H1 (cell line): ENCODE measurements around the gene SHROOM2. TPM values are rescaled to one million over a fixed set of nuclear protein-coding genes. Genes with fewer than 3 reads are reported as not detected.

Experiments used
- CTCF ChIA-PET: fragments of 300-600 bp; sonication (Branson Sonifier 250); formaldehyde crosslinking; loops from one replicate; lab custom pipeline; 2021; ENCODE audit not compliant: partially characterized antibody; lab: Charles Lee
- POLR2A ChIA-PET: fragments of 300-600 bp; sonication (Branson Sonifier 250); formaldehyde crosslinking; loops from one replicate; lab custom pipeline; 2021; ENCODE audit warnings: inconsistent platforms; ENCODE audit not compliant: partially characterized antibody; lab: Charles Lee
- DNase-seq, 2 experiments: peaks; one replicate each; pipeline versions ENCODE4 v3.0.0 to v3.0.0-alpha.2; 2010 to 2022; ENCODE audit warnings: low spot score in 2 of 2, low read depth in 1 of 2, mixed read lengths in 1 of 2
- FAIRE-seq: peaks from 2 replicates; lab custom pipeline; 2011; peaks lifted over from hg19 to GRCh38; lab: Jason Lieb, UNC
- H2AFZ ChIP-seq: 2 replicates; pipeline ENCODE4 v1.8.1; 2012; ENCODE audit warnings: low read length, inconsistent platforms
- H2AK5ac ChIP-seq: 2 replicates; pipeline ENCODE4 v1.6.1; 2013; ENCODE audit warnings: low read depth, low read length
- H2BK120ac ChIP-seq: replicated peaks from 2 replicates; pipeline ENCODE3; 2013; ENCODE audit warnings: low read depth, low read length, inconsistent platforms
- H2BK12ac ChIP-seq: 2 replicates; pipeline ENCODE4 v1.6.1; 2013; ENCODE audit warnings: low read depth, low read length
- H2BK15ac ChIP-seq: 2 replicates; pipeline ENCODE4 v1.6.1; 2013; ENCODE audit warnings: low read length
- H2BK20ac ChIP-seq: 2 replicates; pipeline ENCODE4 v1.6.1; 2013; ENCODE audit warnings: low read length
- H2BK5ac ChIP-seq: 2 replicates; pipeline ENCODE4 v1.6.1; 2013; ENCODE audit warnings: low read depth, low read length
- H3K14ac ChIP-seq: 2 replicates; pipeline ENCODE4 v1.6.1; 2013; ENCODE audit warnings: inconsistent platforms; ENCODE audit not compliant: insufficient read length
- H3K18ac ChIP-seq: 2 replicates; pipeline ENCODE4 v1.6.1; 2013; ENCODE audit warnings: low read length; ENCODE audit errors: extremely low read depth
- H3K23ac ChIP-seq: 2 replicates; pipeline ENCODE4 v1.6.1; 2013; ENCODE audit warnings: inconsistent platforms; ENCODE audit not compliant: insufficient read length
- H3K23me2 ChIP-seq: 2 replicates; pipeline ENCODE4 v1.6.1; 2013; ENCODE audit warnings: low read depth, low read length
- H3K27ac ChIP-seq: 2 replicates; pipeline ENCODE4 v1.6.1; 2011; ENCODE audit warnings: low read depth, low read length, inconsistent platforms
- H3K27me3 ChIP-seq, 4 experiments: replicated peaks in 1 of 4; 1 replicate in 1 of 4; 2 replicates in 3 of 4; pipeline versions ENCODE4 v1.6.1 to v1.8.1; 2011 to 2013; ENCODE audit warnings: low read length in 3 of 4, mild to moderate bottlenecking in 3 of 4, inconsistent platforms in 2 of 4, mixed read lengths in 2 of 4, moderate library complexity in 1 of 4; ENCODE audit not compliant: control insufficient read depth in 3 of 4, insufficient read depth in 3 of 4; ENCODE audit errors: extremely low read depth in 1 of 4
- H3K36me3 ChIP-seq, 4 experiments: 2 replicates each; pipeline versions ENCODE4 v1.6.1 to v1.8.1; 2011 to 2013; ENCODE audit warnings: mild to moderate bottlenecking in 4 of 4, low read length in 3 of 4, moderate library complexity in 2 of 4, control low read depth in 1 of 4, inconsistent platforms in 1 of 4; ENCODE audit not compliant: insufficient read depth in 4 of 4, control insufficient read depth in 2 of 4
- H3K4ac ChIP-seq: replicated peaks from 2 replicates; pipeline ENCODE3; 2013; ENCODE audit warnings: low read length, low read depth, mixed read lengths, inconsistent platforms; ENCODE audit not compliant: insufficient read length
- H3K4me1 ChIP-seq, 4 experiments: replicated peaks in 1 of 4; 1 replicate in 1 of 4; 2 replicates in 3 of 4; pipeline versions ENCODE4 v1.6.1 to v1.8.1; 2011 to 2013; ENCODE audit warnings: low read length in 3 of 4, inconsistent platforms in 2 of 4, mixed read lengths in 1 of 4; ENCODE audit not compliant: insufficient read depth in 4 of 4, control insufficient read depth in 3 of 4
- H3K4me2 ChIP-seq, 2 experiments: 2 replicates each; pipeline versions ENCODE4 v1.6.1 to v1.8.1; 2011 to 2013; ENCODE audit warnings: low read depth in 2 of 2, low read length in 2 of 2, control low read depth in 1 of 2, inconsistent platforms in 1 of 2, mild to moderate bottlenecking in 1 of 2; ENCODE audit not compliant: insufficient read depth in 1 of 2
- H3K4me3 ChIP-seq, 4 experiments: fragments of 200-600, 300-600 bp in 1 of 4; sonication (generic), shearing (Covaris generic), sonication (Bioruptor Twin) in 1 of 4; 2 replicates each; pipeline versions ENCODE4 v1.5.1 to v1.8.1; 2011 to 2016; ENCODE audit warnings: low read length in 4 of 4, low read depth in 3 of 4, control low read depth in 2 of 4, inconsistent platforms in 2 of 4, mild to moderate bottlenecking in 2 of 4, mixed read lengths in 1 of 4, moderate library complexity in 1 of 4; ENCODE audit not compliant: insufficient read depth in 2 of 4; ENCODE audit errors: extremely low read depth in 1 of 4
- H3K56ac ChIP-seq: replicated peaks from 2 replicates; pipeline ENCODE3; 2013; ENCODE audit warnings: low read depth, mild to moderate bottlenecking, mixed read lengths, low read length, inconsistent platforms; ENCODE audit not compliant: insufficient read length
- H3K79me1 ChIP-seq: 2 replicates; pipeline ENCODE4 v1.6.1; 2013; ENCODE audit warnings: low read depth, low read length, control low read depth
- H3K79me2 ChIP-seq, 2 experiments: 2 replicates each; pipeline versions ENCODE4 v1.6.1 to v1.8.1; 2012 to 2013; ENCODE audit warnings: low read length in 2 of 2, mild to moderate bottlenecking in 2 of 2, inconsistent platforms in 1 of 2; ENCODE audit not compliant: insufficient read depth in 2 of 2, control insufficient read depth in 1 of 2
- H3K9ac ChIP-seq, 4 experiments: replicated peaks in 1 of 4; 1 replicate in 1 of 4; 2 replicates in 3 of 4; pipeline versions ENCODE4 v1.6.1 to v1.8.1; 2011 to 2013; ENCODE audit warnings: low read depth in 3 of 4, low read length in 3 of 4, control low read depth in 2 of 4, mild to moderate bottlenecking in 2 of 4, moderate library complexity in 2 of 4, inconsistent platforms in 1 of 4; ENCODE audit errors: extremely low read depth in 1 of 4
- H3K9me3 ChIP-seq, 2 experiments: 2 replicates each; pipeline versions ENCODE4 v1.6.1 to v1.8.1; 2012 to 2013; ENCODE audit warnings: mild to moderate bottlenecking in 2 of 2, moderate library complexity in 2 of 2, control low read depth in 1 of 2, inconsistent platforms in 1 of 2, low read depth in 1 of 2, low read length in 1 of 2, mixed read lengths in 1 of 2; ENCODE audit not compliant: insufficient read depth in 2 of 2
- H4K20me1 ChIP-seq, 2 experiments: replicated peaks in 1 of 2; 2 replicates each; pipeline versions ENCODE3 to v1.8.1; 2011 to 2013; ENCODE audit warnings: inconsistent platforms in 2 of 2, low read length in 2 of 2, mild to moderate bottlenecking in 1 of 2; ENCODE audit not compliant: insufficient read depth in 2 of 2, control insufficient read depth in 1 of 2
- H4K5ac ChIP-seq: 2 replicates; pipeline ENCODE4 v1.6.1; 2013; ENCODE audit warnings: low read length, low read depth, mixed read lengths, inconsistent platforms; ENCODE audit not compliant: insufficient read length
- H4K8ac ChIP-seq: 2 replicates; pipeline ENCODE4 v1.8.0; 2013; ENCODE audit warnings: mild to moderate bottlenecking, moderate library complexity, low read length, inconsistent platforms; ENCODE audit not compliant: insufficient read depth; ENCODE audit errors: extremely low read depth
- H4K91ac ChIP-seq: replicated peaks from 2 replicates; pipeline ENCODE3; 2013; ENCODE audit warnings: low read length, mixed read lengths, inconsistent platforms; ENCODE audit not compliant: insufficient read length
- ATF2 ChIP-seq: IDR thresholded peaks from 2 replicates; pipeline ENCODE4 v1.6.1; 2012; ENCODE audit warnings: low read length, inconsistent platforms
- EGR1 ChIP-seq: IDR thresholded peaks from 2 replicates; pipeline ENCODE4 v1.6.1; 2011; ENCODE audit warnings: low read depth, low read length, borderline replicate concordance
- FOSL1 ChIP-seq: IDR thresholded peaks from 2 replicates; pipeline ENCODE4 v1.6.1; 2011; ENCODE audit warnings: mild to moderate bottlenecking, low read depth, low read length, moderate library complexity; ENCODE audit not compliant: insufficient read depth
- GABPA ChIP-seq: IDR thresholded peaks from 2 replicates; pipeline ENCODE4 v1.6.1; 2011; ENCODE audit warnings: mild to moderate bottlenecking, low read length, moderate library complexity, borderline replicate concordance; ENCODE audit not compliant: insufficient read depth
- HDAC2 ChIP-seq, 2 experiments: fragments of 300-600 bp in 1 of 2; sonication (generic) in 1 of 2; IDR thresholded peaks; 2 replicates each; pipeline ENCODE4 v1.6.1; 2011 to 2012; ENCODE audit warnings: low read depth in 2 of 2, low read length in 2 of 2, mild to moderate bottlenecking in 2 of 2, moderate library complexity in 2 of 2, borderline replicate concordance in 1 of 2, inconsistent platforms in 1 of 2
- SIN3A ChIP-seq, 2 experiments: IDR thresholded peaks in 1 of 2; conservative IDR thresholded peaks in 1 of 2; 2 replicates each; pipeline ENCODE4 v1.6.1; 2011 to 2012; ENCODE audit warnings: low read length in 2 of 2, improper control_type of control experiment in 1 of 2, low read depth in 1 of 2, mild to moderate bottlenecking in 1 of 2
- SRF ChIP-seq: IDR thresholded peaks from 2 replicates; pipeline ENCODE4 v1.6.1; 2011; ENCODE audit warnings: mild to moderate bottlenecking, low read depth, low read length, moderate library complexity
- TAF1 ChIP-seq: IDR thresholded peaks from 2 replicates; pipeline ENCODE4 v1.6.1; 2011; ENCODE audit warnings: mild to moderate bottlenecking, low read depth, low read length
- TBP ChIP-seq: IDR thresholded peaks from 2 replicates; pipeline ENCODE4 v1.6.1; 2011; ENCODE audit warnings: low read depth, low read length, improper control_type of control experiment
- USF2 ChIP-seq: IDR thresholded peaks from 2 replicates; pipeline ENCODE4 v1.6.1; 2011; ENCODE audit warnings: low read length, improper control_type of control experiment
- WGBS, 2 experiments: shearing (Covaris generic) in 1 of 2; methylation state at CpG; one replicate each; pipeline versions ENCODE4 v1.1.6 to v1.1.7; 2013 to 2015; ENCODE audit warnings: low lambda C conversion rate in 2 of 2, mixed read lengths in 2 of 2, inconsistent platforms in 1 of 2, low coverage in 1 of 2, missing lambda C conversion rate in 1 of 2; ENCODE audit not compliant: insufficient replicate concordance in 2 of 2, insufficient coverage in 1 of 2, insufficient read length in 1 of 2; ENCODE audit errors: extremely low coverage in 1 of 2, missing lambda C conversion rate in 1 of 2; 5-methylcytosine and 5-hydroxymethylcytosine counted together
- polyA plus RNA-seq, 7 experiments: library from polyadenylated mRNA; depleted of rRNA in 3 of 7; stranded (reverse) in 5 of 7; unstranded in 2 of 7; fragments of >200 nt in 5 of 7; fragments of 200-250 nt in 2 of 7; gene quantifications; 1 replicate in 5 of 7; 2 replicates in 1 of 7; 4 replicates in 1 of 7; pipeline versions ENCODE4 v1.2.1 to v1.2.3, GENCODE V29; 2011 to 2013; ENCODE audit warnings: missing spikeins in 2 of 7, mixed read lengths in 2 of 7
- total RNA-seq: library from RNA; stranded (reverse); fragmentation: NEBNext Ultra II Directional; extraction: Animal tissue kit (Norgen Biotek cat#: 25700); gene quantifications from 2 replicates; pipeline ENCODE4 v1.2.1, GENCODE V29; 2021

The SHROOM2 gene
- total and polyA plus RNA-seq, 2 of the 8 experiments (the other 6 are each of a cell fraction or from before 2014, with no cell fraction given), result 3.4 to 14.2 TPM

- Histone ChIP-seq H3K36me3 (no peaks in the 10 kb centered on the region), H3K14ac (no peak overlapping the region), H3K4ac (no peak overlapping the region), H3K9ac (no peak overlapping the region), H3K4me1 (peaks cover 4 to 25% (median 16%) of the 10 kb centered on the region in 4 experiments), H3K4me3 (no peak overlapping the region), H2BK5ac (no peak overlapping the region), H4K5ac (no peak overlapping the region), H2BK20ac (no peak overlapping the region), H3K23me2 (no peaks in the 10 kb centered on the region), H3K4me2 (peak overlapping the region in 1 of 2 experiments; percentile 42; a peak in 2 of 4 replicates), H2AK5ac (no peak overlapping the region), H3K27me3 (no peaks in the 10 kb centered on the region), H2BK15ac (no peak overlapping the region), H2BK12ac (no peak overlapping the region), H3K56ac (no peak overlapping the region), H4K20me1 (peaks cover 0 to 2% of the 10 kb centered on the region in 2 experiments), H4K8ac (no peak overlapping the region), H3K27ac (no peak overlapping the region), H3K18ac (no peak overlapping the region), H4K91ac (no peak overlapping the region), H3K23ac (no peak overlapping the region), H3K79me1 (peaks cover 3% of the 10 kb centered on the region), H3K9me3 (no peaks in the 10 kb centered on the region), H2AFZ (no peak overlapping the region), H3K79me2 (peaks cover 0 to 30% of the 10 kb centered on the region in 2 experiments; a peak in 2 of 4 replicates), H2BK120ac (no peak overlapping the region)
- no peak for DNase-seq
- 28% methylated on average over 4 of the region's 12 CpGs; no CpG with 5 or more reads in 1 of the 2 experiments for WGBS, 2 experiments
- no peak for FAIRE-seq
- CTCF ChIA-PET, result interaction anchor here (1.0 to 1.1 kb wide), 2 partner anchors 10 to 48 kb away, joined by 3 read pairs; no protein-coding TSS in a partner anchor
- POLR2A ChIA-PET, result interaction anchor here (0.6 to 2.0 kb wide), 2 partner anchors 9 to 35 kb away, joined by 3 to 5 read pairs; no protein-coding TSS in a partner anchor
- TF ChIP-seq SIN3A (conservative IDR thresholded peaks at IDR 0.05 in 1 of 2, IDR thresholded peaks at IDR 0.05 in 1 of 2; ENCODE audit: low read depth in 1 of 2, low read length in 2 of 2) (no peak), SRF (no peak), GABPA (no peak), USF2 (no peak), TAF1 (no peak), ATF2 (no peak), EGR1 (no peak), FOSL1 (no peak), HDAC2 (IDR thresholded peaks at IDR 0.05; ENCODE audit: borderline replicate concordance in 1 of 2, low read depth in 2 of 2, low read length in 2 of 2) (no peak), TBP (no peak)
Measured at GRCh38 chrX:9824554-9824953, 38.3 kb downstream of the SHROOM2 start.
